ENCODE measurements around the gene C17orf58.

The C17orf58 gene

DNA sequence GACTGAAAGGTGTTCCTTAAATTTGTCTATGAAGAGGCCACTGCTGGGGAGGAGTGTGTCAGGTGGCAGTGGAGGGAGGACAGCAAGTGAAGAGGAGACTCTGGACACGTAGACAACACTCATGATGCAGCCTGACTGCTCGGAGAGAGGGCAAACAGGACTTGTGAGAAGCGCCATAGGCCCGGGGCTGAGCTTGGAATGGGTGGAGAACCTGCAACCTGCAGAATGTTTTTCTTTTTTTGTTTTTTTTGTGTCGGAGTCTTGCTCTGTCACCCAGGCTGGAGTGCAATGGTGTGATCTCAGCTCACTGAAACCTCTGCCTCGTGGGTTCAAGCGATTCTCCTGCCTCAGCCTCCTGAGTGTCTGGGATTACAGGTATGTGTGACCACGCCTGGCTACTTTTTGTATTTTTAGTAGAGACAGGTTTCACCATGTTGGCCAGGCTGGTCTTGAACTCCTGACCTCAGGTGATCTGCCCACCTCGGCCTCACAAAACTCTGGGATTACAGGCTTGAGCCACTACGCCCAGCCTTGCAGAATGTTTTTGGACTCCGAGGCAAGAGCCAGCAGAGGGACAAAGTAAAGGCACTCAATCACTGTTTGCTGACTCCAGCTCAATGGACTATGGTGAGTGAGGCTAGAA, 18.9 kb upstream of the C17orf58 start:
- Histone ChIP-seq H3K79me1 (replicated peaks; ENCODE audit: low read length, poor library complexity, severe bottlenecking) (no peaks in the 10 kb centered on the region), H3K14ac (ENCODE audit: low read length in 2 of 2) (no peak overlapping the region), H3K9me3 (ENCODE audit: control insufficient read depth, low read length) (no peaks in the 10 kb centered on the region), H3K4me3 (ENCODE audit: insufficient read depth in 1 of 2, low read depth in 1 of 2, low read length in 2 of 2) (no peak overlapping the region), H2BK12ac (ENCODE audit: low read length in 2 of 2) (no peak overlapping the region), H3K4ac (ENCODE audit: low read depth in 1 of 2, low read length in 2 of 2) (no peak overlapping the region), H3K4me1 (ENCODE audit: control insufficient read depth, insufficient read depth, low read depth, low read length) (no peaks in the 10 kb centered on the region), H3K27ac (ENCODE audit: low read length, poor library complexity, severe bottlenecking) (no peak overlapping the region), H3K23ac (ENCODE audit: low read length in 2 of 2) (no peak overlapping the region), H4K91ac (ENCODE audit: low read length) (no peak overlapping the region), H2AK5ac (ENCODE audit: low read length, severe bottlenecking) (no peak overlapping the region), H3K36me3 (ENCODE audit: control insufficient read depth in 1 of 2, insufficient read depth in 2 of 2, low read depth in 1 of 2, low read length in 2 of 2) (no peaks in the 10 kb centered on the region), H3K27me3 (ENCODE audit: control insufficient read depth in 1 of 2, insufficient read depth in 1 of 2, low read length in 2 of 2) (peaks cover 0 to 3% of the 10 kb centered on the region in 2 experiments), H3K9ac (ENCODE audit: low read length) (no peak overlapping the region), H2BK5ac (ENCODE audit: low read depth, low read length, poor library complexity, severe bottlenecking) (no peak overlapping the region), H3K4me2 (ENCODE audit: low read length, poor library complexity, severe bottlenecking) (no peak overlapping the region), H4K8ac (ENCODE audit: low read length) (no peak overlapping the region), H2AFZ (ENCODE audit: low read depth, low read length) (no peak overlapping the region), H3K18ac (ENCODE audit: low read depth in 1 of 2, low read length in 2 of 2) (no peak overlapping the region), H2BK15ac (ENCODE audit: low read depth, poor library complexity, severe bottlenecking) (no peak overlapping the region), H2BK120ac (ENCODE audit: low read depth, low read length) (no peak overlapping the region)
- WGBS = 93% methylated on average over 11 of the region's 11 CpGs
- no peak for DNase-seq

DNA sequence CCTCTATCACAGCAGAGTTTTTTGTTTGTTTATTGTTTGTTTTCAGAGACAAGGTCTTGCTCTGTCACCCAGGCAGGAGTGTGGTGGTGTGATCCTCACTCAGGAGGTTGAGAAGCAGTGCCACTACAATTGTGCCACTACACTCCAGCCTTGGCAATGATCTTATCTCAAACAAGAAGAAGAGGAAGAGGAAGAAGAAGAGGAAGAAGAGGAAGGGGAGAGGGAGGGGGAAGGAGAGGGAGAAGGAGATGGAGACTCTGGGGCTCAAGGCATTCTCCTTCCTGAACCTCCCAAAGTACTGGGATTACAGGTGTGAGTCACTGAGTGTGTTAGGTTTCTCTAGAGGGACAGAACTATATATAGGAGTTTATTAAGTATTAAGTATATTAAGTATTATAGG, 17.1 kb upstream of the C17orf58 start:
- H2BK5ac ChIP-seq (ENCODE audit: low read depth, low read length, poor library complexity, severe bottlenecking) = no peak overlapping the region
- H3K9ac ChIP-seq (ENCODE audit: low read length) = no peak overlapping the region
- no peak overlapping the region for H4K8ac ChIP-seq (ENCODE audit: low read length)
- peaks cover 0 to 3% of the 10 kb centered on the region in 2 experiments for H3K27me3 ChIP-seq (ENCODE audit: control insufficient read depth in 1 of 2, insufficient read depth in 1 of 2, low read length in 2 of 2)
- H3K18ac ChIP-seq (ENCODE audit: low read depth in 1 of 2, low read length in 2 of 2) = no peak overlapping the region
- H2BK12ac ChIP-seq (ENCODE audit: low read length in 2 of 2) = no peak overlapping the region
- no peak overlapping the region for H3K14ac ChIP-seq (ENCODE audit: low read length in 2 of 2)
- no peak overlapping the region for H3K23ac ChIP-seq (ENCODE audit: low read length in 2 of 2)
- no peaks in the 10 kb centered on the region for H3K9me3 ChIP-seq (ENCODE audit: control insufficient read depth, low read length)
- H2BK120ac ChIP-seq (ENCODE audit: low read depth, low read length) = no peak overlapping the region
- no peaks in the 10 kb centered on the region for H3K36me3 ChIP-seq (ENCODE audit: control insufficient read depth in 1 of 2, insufficient read depth in 2 of 2, low read depth in 1 of 2, low read length in 2 of 2)
- no peaks in the 10 kb centered on the region for H3K4me1 ChIP-seq (ENCODE audit: control insufficient read depth, insufficient read depth, low read depth, low read length)
- H3K4me2 ChIP-seq (ENCODE audit: low read length, poor library complexity, severe bottlenecking) = no peak overlapping the region
- no peak overlapping the region for H4K91ac ChIP-seq (ENCODE audit: low read length)
- no peak for DNase-seq
- no peak overlapping the region for H2AFZ ChIP-seq (ENCODE audit: low read depth, low read length)
- H3K79me1 ChIP-seq (replicated peaks; ENCODE audit: low read length, poor library complexity, severe bottlenecking) = no peaks in the 10 kb centered on the region
- H3K4me3 ChIP-seq (ENCODE audit: insufficient read depth in 1 of 2, low read depth in 1 of 2, low read length in 2 of 2) = no peak overlapping the region
- H3K4ac ChIP-seq (ENCODE audit: low read depth in 1 of 2, low read length in 2 of 2) = no peak overlapping the region
- H3K27ac ChIP-seq (ENCODE audit: low read length, poor library complexity, severe bottlenecking) = no peak overlapping the region
- H2BK15ac ChIP-seq (ENCODE audit: low read depth, poor library complexity, severe bottlenecking) = no peak overlapping the region
- H2AK5ac ChIP-seq (ENCODE audit: low read length, severe bottlenecking) = no peak overlapping the region

DNA sequence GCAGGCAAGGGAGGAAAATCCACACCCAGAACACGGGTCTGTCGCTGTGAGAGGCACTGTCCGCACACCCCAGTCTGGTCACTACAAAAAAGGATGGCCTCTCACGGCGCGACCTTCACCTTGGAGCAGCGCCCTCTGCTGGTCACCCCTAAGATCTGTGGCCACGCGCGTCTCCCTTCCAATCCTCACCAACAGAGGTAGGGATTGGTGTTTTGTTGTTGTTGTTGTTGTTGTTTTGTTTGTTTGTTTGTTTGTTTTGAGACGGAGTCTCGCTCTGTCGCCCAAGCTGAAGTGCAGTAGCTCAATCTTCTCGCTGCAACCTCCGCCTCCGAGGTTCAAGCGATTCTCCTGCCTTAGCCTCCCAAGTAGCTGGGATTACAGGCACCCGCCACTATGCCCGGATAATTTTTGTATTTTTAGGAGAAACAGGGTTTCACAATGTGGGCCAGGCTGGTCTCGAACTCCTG, 15.0 kb upstream of the C17orf58 start:
- DNase-seq = peak; percentile 38
- Histone ChIP-seq H2AFZ (ENCODE audit: low read depth, low read length) (peak overlapping the region; percentile 54), H3K79me1 (replicated peaks; ENCODE audit: low read length, poor library complexity, severe bottlenecking) (no peaks in the 10 kb centered on the region), H4K8ac (ENCODE audit: low read length) (no peak overlapping the region), H2BK5ac (ENCODE audit: low read depth, low read length, poor library complexity, severe bottlenecking) (no peak overlapping the region), H3K9ac (ENCODE audit: low read length) (no peak overlapping the region), H3K23ac (ENCODE audit: low read length in 2 of 2) (no peak overlapping the region), H3K27ac (ENCODE audit: low read length, poor library complexity, severe bottlenecking) (no peak overlapping the region), H3K4ac (ENCODE audit: low read depth in 1 of 2, low read length in 2 of 2) (no peak overlapping the region), H2BK12ac (ENCODE audit: low read length in 2 of 2) (no peak overlapping the region), H4K91ac (ENCODE audit: low read length) (no peak overlapping the region), H3K36me3 (ENCODE audit: control insufficient read depth in 1 of 2, insufficient read depth in 2 of 2, low read depth in 1 of 2, low read length in 2 of 2) (no peaks in the 10 kb centered on the region), H3K27me3 (ENCODE audit: control insufficient read depth in 1 of 2, insufficient read depth in 1 of 2, low read length in 2 of 2) (peaks cover 0 to 3% of the 10 kb centered on the region in 2 experiments), H3K18ac (ENCODE audit: low read depth in 1 of 2, low read length in 2 of 2) (no peak overlapping the region), H2AK5ac (ENCODE audit: low read length, severe bottlenecking) (no peak overlapping the region), H3K9me3 (ENCODE audit: control insufficient read depth, low read length) (no peaks in the 10 kb centered on the region), H3K4me3 (ENCODE audit: insufficient read depth in 1 of 2, low read depth in 1 of 2, low read length in 2 of 2) (no peak overlapping the region), H2BK15ac (ENCODE audit: low read depth, poor library complexity, severe bottlenecking) (no peak overlapping the region), H3K4me2 (ENCODE audit: low read length, poor library complexity, severe bottlenecking) (no peak overlapping the region), H2BK120ac (ENCODE audit: low read depth, low read length) (no peak overlapping the region), H3K4me1 (ENCODE audit: control insufficient read depth, insufficient read depth, low read depth, low read length) (no peaks in the 10 kb centered on the region), H3K14ac (ENCODE audit: low read length in 2 of 2) (no peak overlapping the region)
- 65% methylated on average over 13 of the region's 20 CpGs for WGBS

DNA sequence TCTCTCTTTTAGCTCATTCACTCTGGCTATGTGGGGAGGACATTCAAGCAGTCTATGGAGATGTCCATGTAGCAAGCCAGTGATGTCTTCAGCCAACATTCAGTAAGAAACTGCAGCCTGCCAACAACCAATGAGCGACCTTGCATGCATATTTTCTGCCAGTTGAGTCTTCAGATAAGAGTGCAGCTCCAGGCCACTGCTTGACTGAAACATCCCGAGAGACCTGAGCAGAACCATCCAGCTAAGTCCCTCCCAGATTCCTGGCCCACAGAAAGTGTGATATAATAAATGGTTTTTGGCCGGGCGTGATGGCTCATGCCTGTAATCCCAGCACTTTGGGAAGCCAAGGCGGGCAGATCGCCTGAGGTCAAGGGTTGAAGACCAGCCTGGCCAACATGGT, 10.5 kb upstream of the C17orf58 start:
- Histone ChIP-seq H4K91ac (ENCODE audit: low read length) (no peak overlapping the region), H3K4me2 (ENCODE audit: low read length, poor library complexity, severe bottlenecking) (no peak overlapping the region), H2AK5ac (ENCODE audit: low read length, severe bottlenecking) (no peak overlapping the region), H2BK12ac (ENCODE audit: low read length in 2 of 2) (no peak overlapping the region), H3K27ac (ENCODE audit: low read length, poor library complexity, severe bottlenecking) (no peak overlapping the region), H3K14ac (ENCODE audit: low read length in 2 of 2) (no peak overlapping the region), H2AFZ (ENCODE audit: low read depth, low read length) (no peak overlapping the region), H3K27me3 (ENCODE audit: control insufficient read depth in 1 of 2, insufficient read depth in 1 of 2, low read length in 2 of 2) (no peaks in the 10 kb centered on the region), H3K18ac (ENCODE audit: low read depth in 1 of 2, low read length in 2 of 2) (no peak overlapping the region), H3K79me1 (replicated peaks; ENCODE audit: low read length, poor library complexity, severe bottlenecking) (no peaks in the 10 kb centered on the region), H3K4me3 (ENCODE audit: insufficient read depth in 1 of 2, low read depth in 1 of 2, low read length in 2 of 2) (no peak overlapping the region), H3K9me3 (ENCODE audit: control insufficient read depth, low read length) (no peaks in the 10 kb centered on the region), H2BK120ac (ENCODE audit: low read depth, low read length) (no peak overlapping the region), H3K4ac (ENCODE audit: low read depth in 1 of 2, low read length in 2 of 2) (no peak overlapping the region), H3K36me3 (ENCODE audit: control insufficient read depth in 1 of 2, insufficient read depth in 2 of 2, low read depth in 1 of 2, low read length in 2 of 2) (no peaks in the 10 kb centered on the region), H2BK15ac (ENCODE audit: low read depth, poor library complexity, severe bottlenecking) (no peak overlapping the region), H3K4me1 (ENCODE audit: control insufficient read depth, insufficient read depth, low read depth, low read length) (no peaks in the 10 kb centered on the region), H3K23ac (ENCODE audit: low read length in 2 of 2) (no peak overlapping the region), H4K8ac (ENCODE audit: low read length) (no peak overlapping the region), H3K9ac (ENCODE audit: low read length) (no peak overlapping the region), H2BK5ac (ENCODE audit: low read depth, low read length, poor library complexity, severe bottlenecking) (no peak overlapping the region)
- no peak for DNase-seq
- 100% methylated on average over 5 of the region's 6 CpGs for WGBS
